A549 treated with CORT108297 at 1 μM for 4 hours (cell line): ENCODE measurements around the gene PIP4P1. TPM values are rescaled to one million over a fixed set of nuclear protein-coding genes. Genes with fewer than 3 reads are reported as not detected.

Experiments used
- total RNA-seq: library from RNA; stranded (reverse); fragments of 200-300 nt; extraction: Qiagen RNA extraction; gene quantifications from 5 replicates; pipeline ENCODE4 v1.2.3, GENCODE V29; 2022

PIP4P1 gene
- 27.7 to 42.8 TPM (median 34.4 TPM) in 5 replicates for total RNA-seq

DNA sequence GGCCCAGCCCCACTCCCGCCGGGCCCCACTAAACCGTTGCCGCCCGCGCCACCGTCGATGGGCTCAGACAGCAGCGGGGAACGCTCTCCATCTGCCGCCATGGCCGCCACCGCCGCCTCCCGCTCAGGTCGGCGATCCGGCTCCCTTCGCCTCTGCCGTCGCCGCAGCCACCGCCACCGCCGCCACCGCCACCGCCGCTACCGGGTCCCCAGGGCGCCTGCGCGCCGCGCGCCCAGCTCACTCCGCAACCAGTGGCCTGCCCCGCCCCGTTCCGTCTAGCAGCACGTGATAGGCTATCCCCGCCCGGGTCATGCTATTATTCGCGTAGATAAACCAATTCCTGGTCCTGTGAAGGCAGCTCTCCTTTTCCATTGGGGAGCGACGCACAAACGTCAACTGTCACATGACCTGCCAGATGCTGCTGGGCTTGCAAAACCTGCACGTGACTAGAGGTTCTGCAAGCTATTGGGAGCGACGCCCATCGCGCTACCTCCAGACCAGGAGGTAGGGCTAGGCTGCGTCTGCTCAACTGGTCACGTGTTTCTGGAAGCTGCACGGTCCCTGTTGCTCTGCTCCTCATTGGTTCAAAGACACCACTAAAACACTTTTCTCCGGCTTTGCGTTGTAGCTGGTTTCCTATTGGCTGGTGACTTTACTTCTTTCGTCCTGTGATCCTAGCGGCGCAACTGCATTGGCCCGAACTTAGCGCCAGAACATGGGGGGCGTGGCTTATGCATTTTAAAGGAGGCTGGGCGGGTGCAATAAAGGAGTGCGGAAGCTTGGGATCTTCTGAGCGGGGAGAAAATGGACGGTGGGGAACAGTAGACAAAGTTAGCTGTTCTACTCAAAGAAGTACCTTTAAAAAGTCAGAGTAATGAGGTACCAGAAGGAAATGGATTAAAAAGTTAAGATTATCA is at the start of gene PIP4P1:
Gene PIP4P1, minus strand, starts transcription at position 210 of the 917 bp plus-strand sequence. Its CDS starts 109 bp downstream, at position 101.

GRCh38 chr14:20469242-20469889 is 8.1 kb upstream of the PIP4P1 start, which contains the start of gene PNP:
Gene PNP, plus strand, starts transcription at chr14:20469406. Its CDS starts 119 bp downstream, at chr14:20469525.

GRCh38 chr14:20454516-20455354 is 6.5 kb downstream of the PIP4P1 start, which contains the start of the genes APEX1 and OSGEP:
Gene APEX1, plus strand, starts transcription at chr14:20455226. Its CDS starts 420 bp downstream, at chr14:20455646.
Gene OSGEP, minus strand, starts transcription at chr14:20454812. Its CDS starts 129 bp downstream, at chr14:20454683.

DNA sequence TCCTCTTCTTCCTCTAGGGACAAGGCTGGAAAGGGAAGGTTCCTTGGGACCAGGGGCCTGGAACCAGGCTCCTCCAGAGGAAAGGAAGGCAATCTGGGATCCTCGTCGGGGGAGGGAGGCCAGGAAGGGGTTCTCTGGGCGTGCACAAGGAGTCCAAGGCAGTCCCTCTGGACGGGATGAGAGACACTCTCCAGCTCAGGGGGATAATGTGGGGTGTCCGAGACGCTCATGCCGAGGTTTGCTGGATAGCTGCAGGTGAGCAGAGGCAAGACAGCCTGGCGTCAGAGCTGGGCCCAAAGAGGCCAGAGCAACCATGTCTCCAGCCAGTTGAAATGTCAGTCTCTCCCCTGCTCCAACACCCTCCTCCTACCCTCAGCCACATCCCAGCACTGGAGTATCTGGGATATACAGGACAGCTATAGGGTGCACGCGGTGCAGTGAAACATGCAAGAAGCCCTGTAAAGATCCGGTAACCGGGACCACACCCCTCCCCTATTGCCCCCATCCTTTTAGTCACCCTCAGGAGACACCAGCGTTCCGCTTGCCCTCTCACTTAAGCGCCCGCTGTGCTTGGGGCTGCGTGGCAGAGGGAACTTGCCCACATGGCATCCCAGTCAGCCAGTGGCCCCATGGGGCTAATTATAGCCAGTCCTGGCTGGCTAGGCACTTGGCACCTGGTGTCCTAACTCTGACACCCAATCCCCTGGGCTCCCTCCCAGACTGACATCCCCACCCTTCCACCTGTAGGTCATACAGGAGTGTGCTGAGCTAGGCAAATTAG is 25.5 kb downstream of the PIP4P1 start, which contains the start of gene KLHL33:
Gene KLHL33, minus strand, starts transcription at position 585 of the 781 bp plus-strand sequence. Its CDS starts 355 bp downstream, at position 230.

GRCh38 chr14:20412876-20413743 is 48.1 kb downstream of the PIP4P1 start, which contains the start of gene TEP1:
Gene TEP1, minus strand, starts transcription at chr14:20413501. Its CDS starts 5,062 bp downstream, at chr14:20408439.

Other genes starting within 250 kb of the PIP4P1 start
- not detected in 5 replicates for gene OR11H6, start 237.7 kb downstream of the PIP4P1 start, total RNA-seq
- not detected in 5 replicates for gene OR11H7, start 232.5 kb downstream of the PIP4P1 start, total RNA-seq
- not detected in 5 replicates for gene OR11H4, start 222.1 kb downstream of the PIP4P1 start, total RNA-seq
- 17.8 to 30.0 TPM (median 20.0 TPM) in 5 replicates for gene TTC5, start 155.5 kb downstream of the PIP4P1 start, total RNA-seq
- 39.2 to 48.8 TPM (median 42.7 TPM) in 5 replicates for gene CCNB1IP1, start 128.2 kb downstream of the PIP4P1 start, total RNA-seq
- 20.0 to 27.3 TPM (median 21.1 TPM) in 5 replicates for gene PARP2, start 117.8 kb downstream of the PIP4P1 start, total RNA-seq
- 9.2 to 11.4 TPM (median 10.7 TPM) in 5 replicates for gene TEP1, start 47.9 kb downstream of the PIP4P1 start, total RNA-seq
- gene KLHL33, start 25.3 kb downstream of the PIP4P1 start, total RNA-seq: 0.01 to 0.02 TPM in 2 of 5 replicates, not detected in the others
- 24.8 to 26.9 TPM (median 26.0 TPM) in 5 replicates for gene OSGEP, start 6.6 kb downstream of the PIP4P1 start, total RNA-seq
- 256 to 269 TPM (median 260 TPM) in 5 replicates for gene APEX1, start 6.2 kb downstream of the PIP4P1 start, total RNA-seq
- 154 to 192 TPM (median 164 TPM) in 5 replicates for gene PNP, start 8.0 kb upstream of the PIP4P1 start, total RNA-seq
- gene RNASE10, start 44.1 kb upstream of the PIP4P1 start, total RNA-seq: 0.13 to 0.35 TPM (median 0.22 TPM) in 5 replicates
- not detected in 5 replicates for gene RNASE9, start 99.6 kb upstream of the PIP4P1 start, total RNA-seq
- not detected in 5 replicates for gene RNASE11, start 126.6 kb upstream of the PIP4P1 start, total RNA-seq
- not detected in 5 replicates for gene RNASE12, start 129.9 kb upstream of the PIP4P1 start, total RNA-seq
- gene OR6S1, start 180.3 kb upstream of the PIP4P1 start, total RNA-seq: not detected in 5 replicates
- gene RNASE4, start 223.1 kb upstream of the PIP4P1 start, total RNA-seq: 5.5 to 8.9 TPM (median 8.1 TPM) in 5 replicates
- gene ANG, start 227.3 kb upstream of the PIP4P1 start, total RNA-seq: 8.0 to 13.7 TPM (median 9.4 TPM) in 5 replicates